NT2/D1 (cell line): ENCODE measurements around the gene YBX1.

Experiments used
- YY1 ChIP-seq: IDR thresholded peaks from 2 replicates; pipeline ENCODE4 v1.6.1; 2011; ENCODE audit not compliant: insufficient read length, insufficient read depth
- ZNF274 ChIP-seq: IDR thresholded peaks from 2 replicates; pipeline ENCODE4 v1.6.1; 2011; ENCODE audit warnings: mild to moderate bottlenecking, low read depth, low read length

DNA sequence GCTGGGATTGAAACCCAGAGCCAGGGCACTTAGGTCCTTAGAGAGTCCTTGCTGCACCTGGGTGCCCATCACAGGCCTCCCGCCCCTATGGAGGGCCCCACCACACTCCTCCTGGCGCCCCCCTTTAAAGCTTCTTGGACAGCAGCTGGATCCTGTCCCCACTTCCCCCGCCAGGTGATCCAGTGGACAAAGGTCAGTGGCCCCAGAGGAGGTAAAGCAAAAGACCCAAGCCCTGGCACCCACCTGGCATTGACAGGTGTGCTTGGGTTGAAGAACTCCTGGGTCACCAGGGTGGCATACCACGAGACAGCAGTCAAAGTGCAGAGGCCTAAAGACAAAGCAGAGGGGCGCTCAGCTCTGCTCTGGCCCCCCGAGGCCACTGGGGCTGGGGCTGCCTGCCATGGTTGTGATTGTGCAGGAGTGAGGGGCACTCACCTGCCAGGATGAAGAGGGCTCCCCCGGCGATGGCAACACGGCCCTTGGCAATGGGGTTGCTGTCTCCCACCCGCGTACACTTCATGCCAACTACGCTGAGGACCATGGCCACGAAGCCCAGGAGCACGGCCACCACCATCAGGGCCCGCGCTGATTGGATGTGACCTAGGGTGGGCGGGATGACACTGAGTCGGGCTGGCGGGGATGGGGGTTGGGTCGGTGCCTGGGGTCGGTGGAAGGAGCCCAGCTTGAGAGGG, 55.9 kb downstream of the YBX1 start:
- no peak for TF ChIP-seq YY1
- no peak for TF ChIP-seq ZNF274
